Duodenal mucosa (tissue), 2 donors: ENCODE measurements around the gene PCK1.

Experiments used
- H3K27ac ChIP-seq: one replicate; pipeline ENCODE4 v1.7.0; 2013; ENCODE audit warnings: low read depth, low read length
- H3K27me3 ChIP-seq, 2 donors: one replicate each; pipeline ENCODE4 v1.7.0; 2013; ENCODE audit warnings: low read length in 2 of 2, control low read depth in 1 of 2; ENCODE audit not compliant: insufficient read depth in 2 of 2, control insufficient read depth in 1 of 2
- H3K36me3 ChIP-seq, 2 donors: one replicate each; pipeline ENCODE4 v1.7.0; 2013; ENCODE audit warnings: low read length in 2 of 2, control low read depth in 1 of 2; ENCODE audit not compliant: insufficient read depth in 2 of 2, control insufficient read depth in 1 of 2
- H3K4me1 ChIP-seq, 2 donors: one replicate each; pipeline ENCODE4 v1.7.0; 2013; ENCODE audit warnings: low read length in 2 of 2, control low read depth in 1 of 2; ENCODE audit not compliant: insufficient read depth in 2 of 2, control insufficient read depth in 1 of 2
- H3K4me3 ChIP-seq, 2 donors: one replicate each; pipeline ENCODE4 v1.7.0; 2013; ENCODE audit warnings: low read length in 2 of 2, low read depth in 1 of 2
- H3K9ac ChIP-seq, 2 donors: one replicate each; pipeline ENCODE4 v1.7.0; 2013; ENCODE audit warnings: low read length in 2 of 2, low read depth in 1 of 2
- H3K9me3 ChIP-seq, 2 donors: one replicate each; pipeline ENCODE4 v1.7.0; 2013; ENCODE audit warnings: low read length in 2 of 2, control low read depth in 1 of 2; ENCODE audit not compliant: control insufficient read depth in 1 of 2

Gene PCK1

GRCh38 chr20:57589123-57589727 lies 28.3 kb downstream of the PCK1 start:
- H3K36me3 ChIP-seq = no peaks in the 10 kb centered on the region
- H3K27me3 ChIP-seq = no peaks in the 10 kb centered on the region
- peak overlapping the region; percentile 50 to 70 for H3K9ac ChIP-seq
- peak overlapping the region; percentile 82 for H3K27ac ChIP-seq
- H3K4me1 ChIP-seq = peaks cover 36 to 60% of the 10 kb centered on the region in 2 donors
- H3K9me3 ChIP-seq = peaks cover 0 to 4% of the 10 kb centered on the region in 2 donors
- H3K4me3 ChIP-seq = peak overlapping the region in 1 of 2 donors; percentile 28

- no peaks in the 10 kb centered on the region for H3K36me3 ChIP-seq
- H3K27ac ChIP-seq = peak overlapping the region; percentile 82
- peaks cover 41 to 66% of the 10 kb centered on the region in 2 donors for H3K4me1 ChIP-seq
- peak overlapping the region in 1 of 2 donors; percentile 28 for H3K4me3 ChIP-seq
- peak overlapping the region; percentile 70 to 75 for H3K9ac ChIP-seq
- no peaks in the 10 kb centered on the region for H3K27me3 ChIP-seq
- peaks cover 0 to 4% of the 10 kb centered on the region in 2 donors for H3K9me3 ChIP-seq
Observed at GRCh38 chr20:57589728-57590484, 29.0 kb downstream of the PCK1 start.

GRCh38 chr20:57590485-57591288 lies 29.8 kb downstream of the PCK1 start:
- peaks cover 40 to 58% of the 10 kb centered on the region in 2 donors for H3K4me1 ChIP-seq
- no peak overlapping the region for H3K4me3 ChIP-seq
- H3K27ac ChIP-seq = peak overlapping the region; percentile 64
- H3K9me3 ChIP-seq = peaks cover 0 to 4% of the 10 kb centered on the region in 2 donors
- H3K9ac ChIP-seq = peak overlapping the region; percentile 30 to 75
- no peaks in the 10 kb centered on the region for H3K27me3 ChIP-seq
- no peaks in the 10 kb centered on the region for H3K36me3 ChIP-seq

- H3K9me3 ChIP-seq = peaks cover 0 to 4% of the 10 kb centered on the region in 2 donors
- H3K36me3 ChIP-seq = no peaks in the 10 kb centered on the region
- no peak overlapping the region for H3K4me3 ChIP-seq
- H3K4me1 ChIP-seq = peaks cover 35 to 50% of the 10 kb centered on the region in 2 donors
- H3K27me3 ChIP-seq = no peaks in the 10 kb centered on the region
- H3K9ac ChIP-seq = peak overlapping the region in 1 of 2 donors; percentile 30
- H3K27ac ChIP-seq = no peak overlapping the region
Observed at GRCh38 chr20:57591289-57592229, 30.6 kb downstream of the PCK1 start.

- Histone ChIP-seq H3K9ac (no peak overlapping the region), H3K4me1 (peaks cover 35 to 45% of the 10 kb centered on the region in 2 donors), H3K27ac (no peak overlapping the region)
Observed at GRCh38 chr20:57592263-57593092, 31.6 kb downstream of the PCK1 start.

GRCh38 chr20:57593134-57593886 lies 32.4 kb downstream of the PCK1 start:
- H3K9ac ChIP-seq = peak overlapping the region in 1 of 2 donors; percentile 21

More at GRCh38 chr20:57592263-57593092, 31.6 kb downstream of the PCK1 start:
- H3K36me3 ChIP-seq = no peaks in the 10 kb centered on the region
- no peaks in the 10 kb centered on the region for H3K27me3 ChIP-seq
- peaks cover 0 to 4% of the 10 kb centered on the region in 2 donors for H3K9me3 ChIP-seq
- H3K4me3 ChIP-seq = no peak overlapping the region

GRCh38 chr20:57594092-57594951 lies 33.4 kb downstream of the PCK1 start:
- Histone ChIP-seq H3K27ac (no peak overlapping the region), H3K36me3 (no peaks in the 10 kb centered on the region), H3K27me3 (no peaks in the 10 kb centered on the region), H3K9me3 (no peaks in the 10 kb centered on the region), H3K4me1 (peaks cover 33 to 40% of the 10 kb centered on the region in 2 donors), H3K9ac (peak overlapping the region in 1 of 2 donors; percentile 32), H3K4me3 (no peak overlapping the region)

More at GRCh38 chr20:57593134-57593886, 32.4 kb downstream of the PCK1 start:
- no peaks in the 10 kb centered on the region for H3K36me3 ChIP-seq
- H3K27ac ChIP-seq = no peak overlapping the region
- peaks cover 35 to 45% of the 10 kb centered on the region in 2 donors for H3K4me1 ChIP-seq
- H3K27me3 ChIP-seq = no peaks in the 10 kb centered on the region
- H3K4me3 ChIP-seq = no peak overlapping the region
- no peaks in the 10 kb centered on the region for H3K9me3 ChIP-seq
